ENCODE data around the gene ZBTB46.

DNA sequence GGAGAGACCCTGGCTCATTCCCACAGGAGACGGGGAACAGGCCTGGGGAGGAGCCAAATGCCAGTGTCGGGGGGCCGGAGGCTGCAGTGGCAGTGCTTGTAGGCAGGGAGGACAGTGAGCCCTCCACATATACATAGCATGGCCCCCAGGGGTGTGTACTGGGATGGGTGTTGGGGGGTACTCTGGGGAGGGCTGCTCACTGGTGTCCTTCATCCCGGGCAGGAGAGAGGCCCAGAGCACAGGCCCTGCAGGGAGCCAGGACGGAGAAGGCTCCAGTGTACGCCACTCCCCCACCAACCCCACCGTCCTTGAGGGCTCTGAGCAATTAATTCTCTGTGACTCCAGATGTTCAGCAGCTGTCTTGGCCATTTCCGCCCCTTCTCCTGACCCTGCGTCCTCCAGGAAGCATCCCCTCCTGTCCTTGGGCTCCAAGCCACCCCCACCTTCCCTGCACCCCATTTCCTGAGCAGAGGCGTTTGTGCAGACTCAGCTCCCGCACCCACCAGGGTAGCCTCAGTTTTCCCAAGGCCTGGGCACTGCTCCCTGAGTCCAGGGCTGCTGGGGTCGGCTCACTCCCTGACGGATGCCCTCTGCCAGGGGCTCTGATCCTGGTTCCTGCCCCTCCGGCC, 26.8 kb upstream of the ZBTB46 start:
- TF ChIP-seq, protein P1, sequence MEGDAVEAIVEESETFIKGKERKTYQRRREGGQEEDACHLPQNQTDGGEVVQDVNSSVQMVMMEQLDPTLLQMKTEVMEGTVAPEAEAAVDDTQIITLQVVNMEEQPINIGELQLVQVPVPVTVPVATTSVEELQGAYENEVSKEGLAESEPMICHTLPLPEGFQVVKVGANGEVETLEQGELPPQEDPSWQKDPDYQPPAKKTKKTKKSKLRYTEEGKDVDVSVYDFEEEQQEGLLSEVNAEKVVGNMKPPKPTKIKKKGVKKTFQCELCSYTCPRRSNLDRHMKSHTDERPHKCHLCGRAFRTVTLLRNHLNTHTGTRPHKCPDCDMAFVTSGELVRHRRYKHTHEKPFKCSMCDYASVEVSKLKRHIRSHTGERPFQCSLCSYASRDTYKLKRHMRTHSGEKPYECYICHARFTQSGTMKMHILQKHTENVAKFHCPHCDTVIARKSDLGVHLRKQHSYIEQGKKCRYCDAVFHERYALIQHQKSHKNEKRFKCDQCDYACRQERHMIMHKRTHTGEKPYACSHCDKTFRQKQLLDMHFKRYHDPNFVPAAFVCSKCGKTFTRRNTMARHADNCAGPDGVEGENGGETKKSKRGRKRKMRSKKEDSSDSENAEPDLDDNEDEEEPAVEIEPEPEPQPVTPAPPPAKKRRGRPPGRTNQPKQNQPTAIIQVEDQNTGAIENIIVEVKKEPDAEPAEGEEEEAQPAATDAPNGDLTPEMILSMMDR (conservative IDR thresholded peaks at IDR 0.05), result no peak
- TF ChIP-seq EZH2 (IDR thresholded peaks at IDR 0.05; ENCODE audit: low read depth), result no peak
